ENCODE data around the gene CCDC159.

The CCDC159 gene

DNA sequence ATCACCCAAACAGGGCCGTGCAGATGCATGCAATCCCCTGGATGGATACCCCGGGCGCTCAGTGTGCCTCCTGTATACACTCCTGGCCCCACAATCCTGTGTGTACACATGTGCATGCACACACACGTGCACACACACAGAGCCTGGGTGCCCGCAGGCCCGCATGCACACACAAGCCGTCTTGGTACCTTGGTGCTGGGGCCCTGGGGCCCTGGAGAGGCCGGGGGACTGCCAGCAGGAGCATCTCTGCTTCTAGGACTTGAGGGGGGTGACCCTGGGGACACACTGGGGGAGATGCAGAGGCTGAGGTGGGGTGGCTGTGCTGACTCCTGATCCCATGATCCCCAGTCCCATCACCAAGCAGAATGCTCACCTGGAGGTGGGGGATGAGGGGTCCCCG, 53.3 kb downstream of the CCDC159 start:
- no peak for DNase-seq

DNA sequence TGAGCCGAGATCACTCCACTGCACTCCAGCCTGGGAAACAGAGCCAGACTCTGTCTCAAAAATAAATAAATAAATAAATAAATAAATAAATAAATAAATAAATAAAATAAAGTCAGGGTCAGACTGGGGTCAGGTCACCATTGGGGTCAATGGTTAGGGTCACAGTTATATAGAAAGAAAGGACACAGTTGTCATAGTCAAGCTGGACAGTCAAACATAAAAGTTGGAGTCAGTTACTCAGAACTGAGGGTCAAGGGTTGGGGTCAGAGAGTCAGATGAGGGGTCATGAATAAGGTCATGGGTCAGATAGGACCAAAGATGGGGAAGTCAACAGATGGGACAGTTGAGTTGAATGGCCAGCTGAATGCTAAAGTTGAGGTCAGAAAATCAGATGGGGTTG, 54.5 kb downstream of the CCDC159 start:
- no peak for DNase-seq

DNA sequence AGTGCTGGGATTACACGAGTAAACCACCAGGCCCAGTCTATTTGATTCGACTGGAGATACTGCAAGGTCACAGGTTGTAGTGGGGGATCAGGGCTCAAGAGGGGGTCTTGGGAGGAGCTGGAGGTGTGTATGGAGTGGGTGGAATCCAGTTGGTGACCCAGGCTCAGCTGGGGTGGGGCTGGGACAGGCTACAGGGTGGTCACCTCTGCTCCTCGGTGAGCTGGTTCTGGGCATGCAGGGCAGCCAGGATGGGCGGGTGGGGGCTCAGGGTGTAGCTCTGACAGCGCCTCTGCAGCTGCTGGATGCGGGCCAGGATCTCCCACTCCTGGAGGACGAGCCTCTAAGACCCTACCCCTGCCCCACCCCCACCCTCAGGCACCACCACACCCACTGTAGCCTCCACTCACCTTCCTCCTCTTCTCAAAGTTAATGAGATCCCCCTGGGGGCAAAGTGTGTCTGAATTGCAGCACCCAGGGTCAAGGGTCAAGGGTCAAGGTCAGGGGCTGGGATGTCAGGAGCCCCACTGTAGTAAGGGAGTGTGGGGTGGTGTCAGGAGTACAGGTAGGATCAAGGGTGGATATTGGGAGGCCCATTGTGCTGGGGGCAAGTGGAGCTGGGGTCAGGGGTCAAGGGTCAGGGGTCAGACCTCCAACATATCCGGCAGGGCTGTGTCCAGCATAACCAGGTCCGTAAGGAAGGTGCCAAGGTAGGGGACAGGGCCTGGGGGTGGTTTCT, 55.7 kb downstream of the CCDC159 start:
- no peak for DNase-seq
